ENCODE data around the gene MYO7B.
"Not testable (repeated sequence)": the region's sequence is repeated elsewhere in the genome, so short reads cannot be mapped to it uniquely, and the experiment has no call there.

MYO7B gene

GRCh38 chr2:127536707-127537541, 1.4 kb downstream of the MYO7B start:
- Histone ChIP-seq H3K4me3 (ENCODE audit: control insufficient read depth in 1 of 7, extremely low read depth in 1 of 7, insufficient read depth in 4 of 7, low read depth in 2 of 7, low read length in 6 of 7) (no peak overlapping the region), H3K9me3 (ENCODE audit: control extremely low read depth in 1 of 5, control insufficient read depth in 4 of 5, insufficient read depth in 2 of 5, low read depth in 1 of 5, low read length in 4 of 5) (no peaks in the 10 kb centered on the region), H3K27me3 (replicated peaks in 2 of 5; ENCODE audit: control insufficient read depth in 4 of 5, insufficient read depth in 5 of 5, low read length in 4 of 5) (peaks cover 0 to 2% (median 0%) of the 10 kb centered on the region in 5 experiments), H3K4me1 (ENCODE audit: control extremely low read depth in 1 of 4, control insufficient read depth in 4 of 4, insufficient read depth in 4 of 4, low read length in 3 of 4) (no peaks in the 10 kb centered on the region), H3K27ac (ENCODE audit: insufficient read depth in 1 of 2, low read depth in 1 of 2, low read length in 2 of 2, poor library complexity in 1 of 2, severe bottlenecking in 2 of 2) (no peak overlapping the region), H3K36me3 (ENCODE audit: control insufficient read depth in 4 of 4, insufficient read depth in 4 of 4, low read length in 3 of 4) (no peaks in the 10 kb centered on the region)
- ChIA-PET POLR2A (no interaction called here), CTCF (interaction anchor here (1.0 to 1.4 kb wide), 2 partner anchors 9 to 79 kb away, joined by 3 read pairs; no protein-coding TSS in a partner anchor)
- 100% methylated on average over 1 of the region's 7 CpGs for WGBS (ENCODE audit: insufficient coverage)
- DNase-seq = no peak

DNA sequence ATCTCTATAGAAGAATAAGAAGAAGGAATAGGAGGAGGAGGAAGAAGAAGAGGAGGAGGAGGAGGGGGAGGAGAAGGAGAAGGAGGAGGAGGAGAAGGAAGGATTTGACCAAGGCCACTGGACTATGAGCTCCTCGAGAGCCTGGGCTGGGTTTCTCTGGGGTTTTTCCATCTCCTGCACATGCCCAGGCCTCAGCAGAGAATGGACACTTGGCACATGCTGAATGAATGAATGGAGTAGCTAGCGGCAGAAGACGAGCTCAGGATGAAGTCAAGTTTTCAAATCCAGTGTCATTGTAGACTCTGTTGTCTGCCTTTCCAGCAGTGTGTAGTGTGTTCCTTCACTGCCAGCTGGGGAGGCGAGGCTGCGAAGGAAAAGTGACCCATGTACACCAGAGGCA, 2.2 kb downstream of the MYO7B start:
- H3K4me3 ChIP-seq (ENCODE audit: control insufficient read depth in 1 of 7, extremely low read depth in 1 of 7, insufficient read depth in 4 of 7, low read depth in 2 of 7, low read length in 6 of 7) = no peak overlapping the region
- ChIA-PET POLR2A (interaction anchor here (0.7 kb wide), 1 partner anchor 361 kb away, joined by 3 read pairs; no protein-coding TSS in a partner anchor), CTCF (interaction anchor here (1.4 kb wide), 1 partner anchor 78 kb away, joined by 3 read pairs; no protein-coding TSS in a partner anchor)
- no peaks in the 10 kb centered on the region for H3K9me3 ChIP-seq (ENCODE audit: control extremely low read depth in 1 of 5, control insufficient read depth in 4 of 5, insufficient read depth in 2 of 5, low read depth in 1 of 5, low read length in 4 of 5)
- peaks cover 0 to 2% (median 0%) of the 10 kb centered on the region in 5 experiments for H3K27me3 ChIP-seq (replicated peaks in 2 of 5; ENCODE audit: control insufficient read depth in 4 of 5, insufficient read depth in 5 of 5, low read length in 4 of 5)
- no peaks in the 10 kb centered on the region for H3K4me1 ChIP-seq (ENCODE audit: control extremely low read depth in 1 of 4, control insufficient read depth in 4 of 4, insufficient read depth in 4 of 4, low read length in 3 of 4)
- no peak overlapping the region for H3K27ac ChIP-seq (ENCODE audit: insufficient read depth in 1 of 2, low read depth in 1 of 2, low read length in 2 of 2, poor library complexity in 1 of 2, severe bottlenecking in 2 of 2)
- WGBS (ENCODE audit: insufficient coverage) = 100% methylated on average over 5 of the region's 5 CpGs
- DNase-seq = no peak
- no peaks in the 10 kb centered on the region for H3K36me3 ChIP-seq (ENCODE audit: control insufficient read depth in 4 of 4, insufficient read depth in 4 of 4, low read length in 3 of 4)

GRCh38 chr2:127541809-127542208, 6.3 kb downstream of the MYO7B start:
- WGBS (ENCODE audit: insufficient coverage) = 93% methylated on average over 2 of the region's 7 CpGs
- no peaks in the 10 kb centered on the region for H3K9me3 ChIP-seq (ENCODE audit: control extremely low read depth in 1 of 5, control insufficient read depth in 4 of 5, insufficient read depth in 2 of 5, low read depth in 1 of 5, low read length in 4 of 5)
- ChIA-PET CTCF (interaction anchor here (1.5 kb wide), 1 partner anchor 50 kb away, joined by 3 read pairs; no protein-coding TSS in a partner anchor), POLR2A (no interaction called here)
- no peak overlapping the region for H3K27ac ChIP-seq (ENCODE audit: insufficient read depth in 1 of 2, low read depth in 1 of 2, low read length in 2 of 2, poor library complexity in 1 of 2, severe bottlenecking in 2 of 2)
- no peak overlapping the region for H3K4me3 ChIP-seq (ENCODE audit: control insufficient read depth in 1 of 7, extremely low read depth in 1 of 7, insufficient read depth in 4 of 7, low read depth in 2 of 7, low read length in 6 of 7)
- H3K36me3 ChIP-seq (ENCODE audit: control insufficient read depth in 4 of 4, insufficient read depth in 4 of 4, low read length in 3 of 4) = no peaks in the 10 kb centered on the region
- H3K27me3 ChIP-seq (replicated peaks in 2 of 5; ENCODE audit: control insufficient read depth in 4 of 5, insufficient read depth in 5 of 5, low read length in 4 of 5) = peaks cover 0 to 2% (median 0%) of the 10 kb centered on the region in 5 experiments
- no peak for DNase-seq
- no peaks in the 10 kb centered on the region for H3K4me1 ChIP-seq (ENCODE audit: control extremely low read depth in 1 of 4, control insufficient read depth in 4 of 4, insufficient read depth in 4 of 4, low read length in 3 of 4)

DNA sequence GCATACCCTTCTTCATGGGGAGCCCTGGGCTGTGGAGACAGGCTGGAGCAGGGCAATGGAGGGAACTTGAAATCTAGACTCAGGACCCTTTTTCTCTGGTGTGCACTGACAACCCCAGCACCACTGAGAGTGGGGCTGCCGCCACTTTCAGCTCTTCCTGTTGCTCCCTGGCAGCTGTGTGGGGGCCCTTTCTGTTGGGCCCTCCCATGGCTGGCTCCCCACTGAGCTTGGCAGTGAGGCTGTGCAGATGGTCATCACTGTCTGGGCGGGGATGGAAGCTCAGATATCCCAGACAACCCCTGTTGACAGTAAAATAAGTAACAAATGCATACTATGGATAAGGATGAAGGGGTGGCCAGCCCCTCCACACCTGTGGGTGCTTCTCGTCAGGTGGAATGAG, 6.7 kb downstream of the MYO7B start:
- no peak overlapping the region for H3K4me3 ChIP-seq (ENCODE audit: control insufficient read depth in 1 of 7, extremely low read depth in 1 of 7, insufficient read depth in 4 of 7, low read depth in 2 of 7, low read length in 6 of 7)
- no peaks in the 10 kb centered on the region for H3K4me1 ChIP-seq (ENCODE audit: control extremely low read depth in 1 of 4, control insufficient read depth in 4 of 4, insufficient read depth in 4 of 4, low read length in 3 of 4)
- no peaks in the 10 kb centered on the region for H3K9me3 ChIP-seq (ENCODE audit: control extremely low read depth in 1 of 5, control insufficient read depth in 4 of 5, insufficient read depth in 2 of 5, low read depth in 1 of 5, low read length in 4 of 5)
- H3K36me3 ChIP-seq (ENCODE audit: control insufficient read depth in 4 of 4, insufficient read depth in 4 of 4, low read length in 3 of 4) = no peaks in the 10 kb centered on the region
- H3K27me3 ChIP-seq (replicated peaks in 2 of 5; ENCODE audit: control insufficient read depth in 4 of 5, insufficient read depth in 5 of 5, low read length in 4 of 5) = peaks cover 0 to 2% (median 0%) of the 10 kb centered on the region in 5 experiments
- no peak for DNase-seq
- WGBS (ENCODE audit: insufficient coverage) = 100% methylated on average over 1 of the region's 3 CpGs
- no peak overlapping the region for H3K27ac ChIP-seq (ENCODE audit: insufficient read depth in 1 of 2, low read depth in 1 of 2, low read length in 2 of 2, poor library complexity in 1 of 2, severe bottlenecking in 2 of 2)
- POLR2A ChIA-PET = no interaction called here
- CTCF ChIA-PET = no interaction called here

GRCh38 chr2:127543013-127543501, 7.6 kb downstream of the MYO7B start:
- H3K36me3 ChIP-seq (ENCODE audit: control insufficient read depth in 4 of 4, insufficient read depth in 4 of 4, low read length in 3 of 4); H3K9me3 ChIP-seq (ENCODE audit: control extremely low read depth in 1 of 5, control insufficient read depth in 4 of 5, insufficient read depth in 2 of 5, low read depth in 1 of 5, low read length in 4 of 5); H3K4me3 ChIP-seq (ENCODE audit: control insufficient read depth in 1 of 7, extremely low read depth in 1 of 7, insufficient read depth in 4 of 7, low read depth in 2 of 7, low read length in 6 of 7); POLR2A ChIA-PET; H3K4me1 ChIP-seq (ENCODE audit: control extremely low read depth in 1 of 4, control insufficient read depth in 4 of 4, insufficient read depth in 4 of 4, low read length in 3 of 4); H3K27ac ChIP-seq (ENCODE audit: insufficient read depth in 1 of 2, low read depth in 1 of 2, low read length in 2 of 2, poor library complexity in 1 of 2, severe bottlenecking in 2 of 2); H3K27me3 ChIP-seq (replicated peaks in 2 of 5; ENCODE audit: control insufficient read depth in 4 of 5, insufficient read depth in 5 of 5, low read length in 4 of 5); CTCF ChIA-PET: not testable (repeated sequence)
- peak in 2 of 3 donors; percentile 11 to 36 for DNase-seq
- WGBS (ENCODE audit: insufficient coverage) = 43% methylated on average over 4 of the region's 8 CpGs

GRCh38 chr2:127545189-127545588, 9.7 kb downstream of the MYO7B start:
- H3K36me3 ChIP-seq (ENCODE audit: control insufficient read depth in 4 of 4, insufficient read depth in 4 of 4, low read length in 3 of 4) = no peaks in the 10 kb centered on the region
- WGBS (ENCODE audit: insufficient coverage) = 40% methylated on average over 4 of the region's 6 CpGs
- H3K4me1 ChIP-seq (ENCODE audit: control extremely low read depth in 1 of 4, control insufficient read depth in 4 of 4, insufficient read depth in 4 of 4, low read length in 3 of 4) = no peaks in the 10 kb centered on the region
- H3K27ac ChIP-seq (ENCODE audit: insufficient read depth in 1 of 2, low read depth in 1 of 2, low read length in 2 of 2, poor library complexity in 1 of 2, severe bottlenecking in 2 of 2) = no peak overlapping the region
- no peak overlapping the region for H3K4me3 ChIP-seq (ENCODE audit: control insufficient read depth in 1 of 7, extremely low read depth in 1 of 7, insufficient read depth in 4 of 7, low read depth in 2 of 7, low read length in 6 of 7)
- POLR2A ChIA-PET = no interaction called here
- H3K9me3 ChIP-seq (ENCODE audit: control extremely low read depth in 1 of 5, control insufficient read depth in 4 of 5, insufficient read depth in 2 of 5, low read depth in 1 of 5, low read length in 4 of 5) = no peaks in the 10 kb centered on the region
- peaks cover 0 to 2% (median 0%) of the 10 kb centered on the region in 5 experiments for H3K27me3 ChIP-seq (replicated peaks in 2 of 5; ENCODE audit: control insufficient read depth in 4 of 5, insufficient read depth in 5 of 5, low read length in 4 of 5)
- CTCF ChIA-PET = no interaction called here
- DNase-seq = no peak

DNA sequence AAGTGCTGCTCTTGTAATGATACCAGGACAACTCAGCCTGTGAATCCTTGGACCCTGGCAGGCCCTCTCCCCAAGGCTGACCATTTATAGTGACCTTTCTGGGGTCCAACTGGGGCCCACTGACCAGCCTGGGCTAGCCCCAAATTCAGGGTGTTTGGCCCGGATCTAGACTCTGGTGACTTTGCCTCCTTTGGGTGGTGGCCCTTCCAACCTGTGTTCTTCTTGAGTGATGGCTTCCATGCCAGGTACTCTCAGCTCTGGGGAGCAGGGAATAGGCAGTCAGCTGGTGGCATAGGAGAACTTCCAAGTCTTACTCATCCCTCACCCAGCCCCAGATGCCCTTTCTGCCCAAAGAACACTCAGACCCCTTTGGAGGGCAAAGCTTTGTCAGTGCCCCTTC, 10.3 kb downstream of the MYO7B start:
- peaks cover 0 to 2% (median 0%) of the 10 kb centered on the region in 5 experiments for H3K27me3 ChIP-seq (replicated peaks in 2 of 5; ENCODE audit: control insufficient read depth in 4 of 5, insufficient read depth in 5 of 5, low read length in 4 of 5)
- WGBS (ENCODE audit: insufficient coverage) = 91% methylated on average over 1 of the region's 1 CpG
- POLR2A ChIA-PET = interaction anchor here (0.6 kb wide), 1 partner anchor 508 kb away, joined by 3 read pairs; no protein-coding TSS in a partner anchor
- no peaks in the 10 kb centered on the region for H3K4me1 ChIP-seq (ENCODE audit: control extremely low read depth in 1 of 4, control insufficient read depth in 4 of 4, insufficient read depth in 4 of 4, low read length in 3 of 4)
- no peak for DNase-seq
- no peaks in the 10 kb centered on the region for H3K36me3 ChIP-seq (ENCODE audit: control insufficient read depth in 4 of 4, insufficient read depth in 4 of 4, low read length in 3 of 4)
- no peaks in the 10 kb centered on the region for H3K9me3 ChIP-seq (ENCODE audit: control extremely low read depth in 1 of 5, control insufficient read depth in 4 of 5, insufficient read depth in 2 of 5, low read depth in 1 of 5, low read length in 4 of 5)
- H3K27ac ChIP-seq (ENCODE audit: insufficient read depth in 1 of 2, low read depth in 1 of 2, low read length in 2 of 2, poor library complexity in 1 of 2, severe bottlenecking in 2 of 2) = no peak overlapping the region
- no peak overlapping the region for H3K4me3 ChIP-seq (ENCODE audit: control insufficient read depth in 1 of 7, extremely low read depth in 1 of 7, insufficient read depth in 4 of 7, low read depth in 2 of 7, low read length in 6 of 7)
- CTCF ChIA-PET = interaction anchor here (1.3 kb wide), 1 partner anchor 9 kb away, joined by 3 read pairs; no protein-coding TSS in a partner anchor

Data from common myeloid progenitor, CD34-positive (primary cell).